Stimulated activated CD4-positive, alpha-beta T cell treated with anti-CD3 and anti-CD28 coated beads, Interleukin-15, amount 100 ng/mL, for 24 hours (primary cell): ENCODE data around the gene ALOX5.

ENCODE experiments used
- DNase-seq: peaks from one replicate; pipeline ENCODE4 v3.0.0-alpha.2; 2020

Gene ALOX5

DNA sequence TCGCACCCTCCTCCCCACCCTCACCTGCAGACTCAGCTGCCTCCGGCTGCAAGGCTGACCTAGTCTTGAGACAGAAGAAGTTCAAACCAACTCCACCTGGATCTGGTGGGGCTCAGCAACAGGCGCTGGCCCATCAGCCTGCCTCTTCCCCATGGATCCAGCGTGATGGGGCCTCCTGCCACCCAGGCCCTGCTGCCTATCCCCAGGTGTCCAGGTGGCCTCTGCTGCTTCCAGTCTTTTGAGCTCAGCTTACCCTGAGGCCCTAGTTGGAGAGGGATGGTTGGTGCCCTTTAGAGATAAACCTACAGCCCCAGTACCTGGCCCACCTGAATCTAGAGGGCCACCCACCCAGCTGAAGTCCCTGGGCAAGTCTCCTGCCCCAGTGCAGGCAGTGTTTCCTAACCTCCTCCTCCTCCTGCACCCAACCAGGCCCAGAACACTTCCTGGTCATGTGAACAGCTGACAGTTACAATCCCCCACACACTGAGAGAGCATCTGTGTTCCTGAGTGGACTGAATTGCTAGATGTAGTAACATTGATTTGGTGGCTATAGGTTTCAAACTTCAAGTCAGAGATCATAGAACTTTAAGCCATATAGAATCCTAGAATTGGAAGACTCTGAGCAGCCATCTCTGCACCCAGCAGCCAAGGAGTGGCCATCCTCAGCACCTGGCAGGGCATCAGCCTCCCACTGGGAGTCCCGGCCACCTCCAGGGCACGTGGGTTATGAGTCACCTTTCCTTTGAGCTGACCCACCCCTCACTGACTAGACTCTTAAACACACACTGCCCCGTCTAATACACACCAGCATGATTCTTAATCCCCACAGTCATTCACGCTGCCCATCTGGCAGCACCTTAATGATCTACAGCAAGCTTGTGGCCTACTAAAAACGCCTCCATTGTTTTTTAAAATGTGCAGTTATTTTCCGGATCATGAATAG, 51.9 kb downstream of the ALOX5 start:
- no peak for DNase-seq

DNA sequence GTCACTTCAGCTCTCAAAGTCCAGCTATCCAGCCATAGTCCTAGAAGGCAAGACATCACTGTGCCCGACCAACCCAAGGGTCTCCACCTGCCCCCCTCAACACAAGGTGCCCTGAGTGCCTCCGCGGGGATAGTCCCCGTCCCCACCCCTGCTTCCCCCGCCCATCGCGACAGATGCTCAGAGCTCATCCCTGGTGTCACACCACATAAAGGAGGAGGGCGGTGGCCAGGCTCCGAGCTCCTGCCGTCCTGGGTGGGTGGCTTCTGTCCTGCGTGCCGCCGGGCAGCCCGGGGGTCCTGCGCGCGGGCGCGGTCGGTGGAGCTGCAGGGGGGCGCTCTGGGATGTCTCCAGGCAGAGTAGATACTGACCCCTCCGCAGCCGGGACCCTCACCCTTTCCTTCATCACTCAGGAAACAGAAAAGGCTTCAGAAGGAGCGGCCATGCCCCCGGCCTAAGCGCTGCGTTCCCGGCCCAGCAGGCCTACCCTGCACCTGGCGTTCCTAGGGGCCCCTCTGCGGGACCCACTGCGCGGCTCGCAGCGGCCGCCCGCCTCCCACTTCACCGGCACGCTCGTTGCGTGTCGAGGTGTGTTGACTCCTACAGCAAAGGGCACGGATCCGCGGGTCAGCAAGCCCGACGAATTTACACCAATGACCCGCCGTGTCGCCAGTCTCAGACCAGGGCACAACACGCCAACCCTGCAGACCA, 53.4 kb downstream of the ALOX5 start:
- DNase-seq = no peak

DNA sequence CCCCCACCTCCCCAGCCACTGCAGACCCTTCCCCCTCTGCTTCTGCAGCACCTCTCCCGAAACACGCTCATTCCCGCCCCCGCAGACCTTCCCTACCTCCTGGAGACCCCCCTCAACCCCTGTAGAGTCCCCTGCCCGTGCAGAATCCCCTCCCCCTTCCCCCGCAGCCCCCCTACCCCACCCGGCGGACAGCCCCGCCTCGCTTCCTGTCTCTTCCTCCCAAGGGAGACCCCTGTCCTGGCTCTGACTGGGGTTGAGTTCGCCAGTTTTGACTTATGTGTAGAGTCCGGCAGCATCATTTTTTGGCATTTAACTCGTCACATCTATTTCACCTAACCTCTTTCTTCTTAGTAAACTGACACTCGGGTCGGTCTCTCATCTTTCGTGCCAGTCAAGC, 54.0 kb downstream of the ALOX5 start:
- DNase-seq = no peak

DNA sequence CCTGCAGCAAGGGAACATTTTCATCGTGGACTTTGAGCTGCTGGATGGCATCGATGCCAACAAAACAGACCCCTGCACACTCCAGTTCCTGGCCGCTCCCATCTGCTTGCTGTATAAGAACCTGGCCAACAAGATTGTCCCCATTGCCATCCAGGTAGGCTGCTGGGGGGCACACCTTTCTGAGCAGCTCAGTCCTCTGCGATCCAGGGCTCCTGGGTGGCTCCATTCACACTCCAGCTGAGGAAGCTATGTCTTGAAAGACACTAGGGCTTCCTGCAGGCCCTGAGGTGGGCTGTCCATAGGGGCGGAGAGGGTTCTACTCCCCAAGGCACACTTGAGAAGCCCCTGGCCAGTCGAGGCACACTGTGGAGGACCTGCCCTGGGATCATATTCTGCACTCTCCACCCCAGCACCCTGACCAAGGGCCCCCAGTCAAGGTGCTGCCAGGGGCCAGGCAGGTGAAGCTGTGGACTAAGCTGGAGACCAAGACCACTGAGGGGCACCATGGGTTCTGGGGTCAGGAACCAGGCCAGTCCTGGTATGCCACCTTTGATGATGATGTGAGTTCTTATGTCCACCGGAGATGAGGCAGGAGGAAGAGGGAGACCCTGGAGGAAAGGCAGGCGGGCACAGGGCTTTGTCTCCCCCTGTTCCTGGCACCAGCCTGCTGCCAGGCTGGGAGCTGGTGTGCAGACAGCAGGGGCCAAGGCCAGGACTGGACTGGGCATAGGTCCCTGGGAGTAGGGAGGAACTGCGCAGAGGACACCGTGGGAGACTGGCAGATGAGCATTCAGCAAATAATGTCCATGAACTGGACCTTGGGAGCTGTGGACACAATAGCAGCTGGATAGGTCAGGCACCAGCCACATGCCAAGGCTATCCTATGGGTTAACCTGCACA, 54.8 kb downstream of the ALOX5 start:
- DNase-seq = no peak

DNA sequence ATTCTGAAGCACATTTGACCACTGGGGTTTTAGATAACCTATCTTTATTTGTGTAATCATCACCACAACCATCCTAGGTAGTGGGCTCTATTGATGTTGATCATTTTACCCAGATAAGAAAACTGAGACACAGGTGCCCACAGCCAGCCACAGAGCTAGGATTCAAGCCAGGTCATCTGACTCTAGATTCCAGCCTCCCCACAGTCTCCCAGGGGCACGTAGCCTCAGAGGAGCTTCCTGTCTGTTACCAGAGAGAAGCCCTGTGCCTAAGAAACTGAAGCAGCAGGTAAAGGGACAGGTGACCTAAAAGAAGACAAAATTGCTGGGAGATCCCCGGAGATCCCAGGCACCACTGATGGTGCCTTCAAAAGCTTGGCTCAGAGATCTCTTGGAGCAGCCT, 55.8 kb downstream of the ALOX5 start:
- no peak for DNase-seq

DNA sequence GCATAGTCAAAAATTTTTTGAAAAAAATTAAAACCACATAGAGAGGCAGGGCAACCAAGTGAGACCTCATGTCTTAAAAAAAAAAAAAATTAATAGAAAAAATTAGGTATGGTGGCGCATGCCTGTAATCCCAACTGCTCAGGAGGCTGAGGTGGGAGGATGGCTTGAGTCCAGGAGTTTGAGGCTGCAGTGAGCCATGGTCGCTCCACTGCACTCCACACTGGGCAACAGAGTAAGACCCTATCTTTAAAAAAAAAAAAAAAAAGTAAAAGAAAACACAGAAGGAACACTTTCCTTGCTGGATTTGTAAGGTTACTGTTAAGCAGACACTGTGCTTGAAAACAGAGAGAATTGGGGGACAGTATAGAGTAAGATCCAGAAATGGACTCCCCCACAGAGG, 58.1 kb downstream of the ALOX5 start:
- no peak for DNase-seq

DNA sequence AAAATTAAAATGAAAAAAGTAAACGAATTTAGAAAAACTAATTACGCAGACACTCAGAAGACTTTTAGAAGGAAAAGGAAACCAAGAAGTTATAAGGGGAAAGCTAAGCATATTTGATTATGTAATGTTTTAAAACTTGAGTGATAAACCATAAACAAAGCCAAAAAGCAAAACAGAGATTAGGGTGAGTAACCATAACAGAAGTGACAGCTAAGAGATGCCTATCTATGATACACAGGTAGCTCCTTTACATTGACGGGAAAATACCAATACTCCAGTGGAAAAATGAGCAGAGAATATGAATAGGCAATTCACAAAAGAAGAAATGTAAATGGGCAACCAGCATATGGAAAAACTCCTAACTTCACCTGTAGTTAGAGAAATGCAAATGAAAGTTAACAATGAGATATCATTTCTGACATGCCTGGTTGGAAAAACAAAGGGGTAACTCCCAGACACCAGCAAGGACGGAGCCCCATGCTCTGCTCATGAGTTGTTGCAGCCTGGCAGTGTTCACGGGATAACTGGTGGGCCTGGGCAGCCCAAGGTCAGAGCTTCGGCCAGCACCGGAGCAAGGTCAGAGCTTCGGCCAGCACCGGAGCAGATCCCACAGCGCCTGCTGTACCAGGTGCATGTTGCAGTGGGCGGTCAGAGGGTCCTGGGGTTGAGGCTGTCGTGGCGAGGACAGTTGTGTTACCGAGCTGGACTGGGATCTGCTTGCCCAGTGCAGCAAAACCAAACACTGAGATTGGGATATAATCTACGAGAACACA, 58.9 kb downstream of the ALOX5 start:
- DNase-seq = no peak

DNA sequence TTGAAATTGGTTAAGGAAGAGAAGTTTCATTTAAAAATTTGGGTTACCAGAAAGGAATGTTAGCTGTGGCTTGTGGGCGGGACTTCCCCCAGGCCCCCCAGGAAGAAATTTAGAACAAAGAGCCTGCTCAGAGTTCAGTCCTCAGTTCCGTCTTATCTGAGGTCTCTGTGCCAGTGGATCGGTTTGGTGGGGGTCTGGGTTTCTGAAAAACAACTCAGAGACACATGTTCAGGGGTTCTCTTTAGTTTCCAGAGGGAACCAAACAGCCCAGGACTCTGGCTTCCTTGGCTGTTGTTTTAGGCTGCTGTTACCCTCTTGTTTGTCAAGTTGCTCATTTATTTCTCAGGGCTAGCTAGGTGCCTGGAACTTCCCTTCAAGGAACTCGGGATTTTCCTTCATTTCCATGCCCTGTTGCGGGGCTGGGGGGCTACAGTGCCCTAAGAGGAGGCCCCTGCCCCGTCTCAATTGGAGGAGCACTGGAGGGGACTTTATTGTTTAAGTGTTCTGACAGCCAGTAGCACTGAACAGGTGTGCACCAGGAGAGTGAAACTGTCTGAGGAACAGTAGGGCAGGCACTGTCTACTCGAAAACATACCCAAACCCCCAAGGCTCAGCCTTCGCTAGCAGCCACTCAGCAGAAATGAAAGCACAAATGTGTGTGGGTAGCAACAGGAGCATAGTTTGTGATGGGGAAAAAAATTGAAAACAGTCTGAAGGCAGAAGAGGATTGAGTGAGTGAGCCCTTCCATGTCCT, 59.9 kb downstream of the ALOX5 start:
- no peak for DNase-seq

DNA sequence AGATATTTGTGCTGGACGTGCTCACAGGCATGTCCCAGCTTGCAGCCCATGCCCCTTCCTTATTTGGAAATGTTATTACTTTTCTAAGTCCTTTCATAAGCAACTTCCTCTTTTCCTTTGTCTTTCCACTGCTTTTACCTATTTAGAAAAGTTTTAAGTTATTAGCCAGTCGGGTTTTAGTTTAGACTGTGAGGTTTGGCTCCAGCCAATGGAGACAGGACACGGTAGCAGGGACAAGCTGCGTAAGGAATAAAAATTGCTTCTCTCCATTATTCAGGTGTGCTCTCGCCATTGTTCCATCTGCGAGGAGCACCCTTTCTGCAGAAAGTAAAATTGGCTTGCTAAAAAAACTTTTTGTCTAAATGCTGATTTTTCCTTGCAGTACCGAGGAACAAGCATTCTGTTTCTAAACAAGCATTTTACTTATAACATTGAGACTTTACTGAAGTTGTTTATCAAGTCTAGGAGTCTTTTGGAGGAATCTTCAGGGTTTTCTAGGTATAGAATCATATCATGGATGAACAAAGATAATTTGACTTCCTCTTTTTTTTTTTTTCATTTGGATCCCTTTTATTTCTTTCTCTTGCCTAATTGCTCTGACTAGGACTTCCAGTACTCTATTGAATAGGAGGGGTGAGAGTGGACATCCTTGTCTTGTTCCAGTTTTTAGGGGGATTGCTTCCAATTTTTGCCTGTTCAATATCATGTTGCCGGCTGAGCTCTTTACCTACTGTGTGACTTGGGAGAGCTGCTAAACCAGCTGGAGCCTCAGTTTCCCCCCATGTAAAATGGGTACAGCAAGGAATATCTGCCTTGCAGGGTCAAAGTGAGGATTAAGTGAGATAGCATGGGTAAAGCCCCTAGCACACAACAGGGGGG, 63.8 kb downstream of the ALOX5 start:
- DNase-seq = no peak

DNA sequence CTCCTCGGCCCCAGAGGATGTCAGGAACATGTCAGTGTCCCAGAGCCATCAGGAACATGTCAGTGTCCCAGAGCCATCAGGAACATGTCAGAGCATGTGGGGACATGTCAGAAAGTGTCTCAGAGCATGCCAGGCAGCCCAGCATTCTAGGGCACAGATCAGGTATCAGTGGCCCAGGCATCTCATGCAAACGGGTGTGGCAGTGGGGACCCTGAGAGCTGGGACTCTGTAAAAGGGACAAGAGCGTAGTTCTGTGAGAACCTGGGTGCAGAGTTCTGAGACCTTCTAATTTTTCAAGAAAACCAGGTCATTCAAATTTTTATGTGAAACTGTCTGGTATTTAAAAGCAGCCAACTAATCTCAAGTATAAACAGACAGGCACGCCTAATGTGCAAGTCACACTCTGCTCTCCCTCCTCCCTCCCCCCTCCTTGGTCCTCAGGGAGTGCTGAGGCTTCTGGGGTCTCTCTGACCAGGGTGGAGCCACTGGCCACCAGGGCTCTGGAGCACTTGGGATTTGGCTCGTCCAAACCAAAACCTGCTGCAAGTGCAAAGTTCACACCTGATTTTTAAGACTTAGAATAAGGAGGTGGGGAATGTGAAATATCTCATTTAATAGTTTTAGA, 64.6 kb downstream of the ALOX5 start:
- DNase-seq = no peak

DNA sequence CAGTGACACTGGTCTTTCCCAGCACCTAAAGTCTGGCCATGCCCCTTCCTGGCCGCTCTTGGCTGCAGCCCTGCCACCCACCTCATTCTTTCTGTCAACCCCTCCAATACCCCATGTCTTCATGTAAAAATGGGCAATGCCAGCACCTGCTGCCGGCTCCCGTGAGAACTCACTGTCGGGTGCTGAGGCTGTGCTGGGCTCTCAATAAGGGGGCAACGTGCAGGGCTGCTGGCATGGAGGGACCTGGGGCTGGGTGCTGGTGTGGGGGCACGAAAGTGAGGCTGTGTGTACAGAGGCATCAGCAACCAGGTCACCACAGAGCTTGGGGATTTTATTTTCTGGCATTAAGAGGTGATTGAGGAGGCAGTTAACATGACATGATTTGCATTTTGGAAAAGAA, 65.3 kb downstream of the ALOX5 start:
- no peak for DNase-seq

DNA sequence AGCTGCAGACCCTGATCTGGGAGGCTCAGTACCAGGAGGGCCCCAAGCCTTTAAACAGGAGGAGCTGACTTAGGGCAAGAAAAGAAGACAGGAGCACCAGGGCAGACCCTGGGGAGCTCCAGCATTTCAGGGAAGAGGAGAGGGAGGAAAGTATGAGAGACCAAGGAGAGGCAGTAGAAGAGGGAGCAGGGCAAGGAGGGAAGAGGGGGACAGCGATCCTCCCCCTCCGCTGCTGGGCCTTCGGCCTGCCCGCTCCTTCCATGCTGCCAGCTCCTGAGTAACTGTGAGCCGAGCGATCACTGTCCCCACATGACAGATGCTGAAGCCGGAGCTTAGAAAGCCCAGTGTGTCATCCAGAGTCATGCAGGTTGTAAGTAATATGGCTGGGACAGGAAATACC, 65.9 kb downstream of the ALOX5 start:
- no peak for DNase-seq

DNA sequence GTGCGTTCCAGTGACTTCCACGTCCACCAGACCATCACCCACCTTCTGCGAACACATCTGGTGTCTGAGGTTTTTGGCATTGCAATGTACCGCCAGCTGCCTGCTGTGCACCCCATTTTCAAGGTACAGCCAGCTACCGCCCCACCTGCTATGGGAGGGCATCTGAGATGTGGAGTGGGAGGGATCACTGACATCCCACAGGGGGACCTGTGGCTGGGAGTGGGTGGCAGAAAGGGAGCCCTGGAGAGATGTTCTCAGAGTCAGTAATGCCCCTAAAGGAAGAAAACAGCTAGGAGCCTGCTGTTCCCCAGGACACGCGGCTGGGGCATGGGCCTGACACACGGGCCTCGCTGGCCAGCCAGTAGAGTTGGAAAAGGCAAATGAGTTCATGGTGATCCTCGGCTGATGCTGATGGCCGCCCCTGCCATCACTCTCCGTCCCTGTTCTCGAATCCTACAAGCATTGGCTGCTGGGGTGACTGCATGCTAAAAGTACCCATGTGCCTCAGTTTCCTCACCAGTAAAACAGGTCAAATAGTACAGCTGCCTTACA, 66.6 kb downstream of the ALOX5 start:
- DNase-seq = no peak

DNA sequence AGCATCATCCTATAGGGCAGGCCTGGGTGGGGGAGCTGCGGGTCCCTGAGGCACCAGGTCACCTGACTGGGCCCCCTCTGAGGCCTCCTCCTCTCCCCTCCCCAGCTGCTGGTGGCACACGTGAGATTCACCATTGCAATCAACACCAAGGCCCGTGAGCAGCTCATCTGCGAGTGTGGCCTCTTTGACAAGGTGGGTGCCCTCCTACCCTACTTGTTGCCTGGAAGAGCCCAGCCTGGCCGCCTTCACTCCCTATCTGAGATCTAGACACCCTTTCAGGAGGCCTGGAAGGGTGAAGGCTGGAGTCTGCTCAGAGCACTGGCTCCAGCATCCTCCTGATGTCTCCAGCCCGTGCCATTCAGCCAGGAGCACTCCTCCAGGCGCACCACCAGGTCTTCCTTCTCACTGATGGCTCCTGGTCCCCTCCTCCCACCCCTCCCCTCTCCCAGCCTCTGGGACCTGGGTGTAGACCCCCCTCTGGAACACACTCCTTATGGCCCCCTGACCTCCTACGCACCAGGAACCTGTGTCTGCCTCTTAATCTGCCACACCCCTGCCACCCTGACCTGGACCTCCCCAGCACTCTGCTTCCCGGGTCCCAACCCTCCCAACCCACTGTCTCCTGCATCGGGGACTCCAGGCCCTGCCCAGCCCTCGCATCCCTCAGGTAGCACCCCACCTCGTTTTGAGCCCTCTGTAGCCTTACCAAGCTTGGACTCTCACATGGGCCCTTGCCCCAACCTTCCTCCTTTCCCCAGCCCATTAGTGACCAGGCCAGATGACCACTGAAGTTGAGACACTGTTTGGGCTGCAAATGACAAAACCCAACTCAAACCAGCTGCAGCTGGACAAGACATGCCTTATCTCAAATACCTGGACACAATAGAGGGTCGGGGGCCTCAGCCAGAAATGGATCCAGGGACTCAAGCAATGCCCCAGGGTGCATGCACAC, 67.5 kb downstream of the ALOX5 start:
- no peak for DNase-seq

DNA sequence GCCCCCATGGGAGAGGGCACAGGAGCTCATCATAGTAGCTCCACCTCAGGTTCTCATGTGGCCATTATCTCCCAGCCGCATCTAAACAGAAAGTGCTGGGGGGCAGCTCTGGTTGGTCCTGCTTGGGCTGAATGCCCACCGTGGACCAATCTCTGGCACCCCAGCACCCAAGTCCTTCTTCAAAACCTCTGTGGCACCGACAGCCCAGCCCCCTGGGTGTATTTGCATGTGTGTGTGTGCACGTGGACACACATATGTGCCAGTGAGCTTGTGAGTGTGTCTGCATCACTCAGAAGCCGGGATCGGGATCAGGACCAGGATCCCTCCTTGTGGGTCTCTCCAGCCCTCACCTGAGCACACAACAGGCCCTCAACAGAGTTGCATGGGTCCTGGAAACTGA, 68.2 kb downstream of the ALOX5 start:
- DNase-seq = no peak

DNA sequence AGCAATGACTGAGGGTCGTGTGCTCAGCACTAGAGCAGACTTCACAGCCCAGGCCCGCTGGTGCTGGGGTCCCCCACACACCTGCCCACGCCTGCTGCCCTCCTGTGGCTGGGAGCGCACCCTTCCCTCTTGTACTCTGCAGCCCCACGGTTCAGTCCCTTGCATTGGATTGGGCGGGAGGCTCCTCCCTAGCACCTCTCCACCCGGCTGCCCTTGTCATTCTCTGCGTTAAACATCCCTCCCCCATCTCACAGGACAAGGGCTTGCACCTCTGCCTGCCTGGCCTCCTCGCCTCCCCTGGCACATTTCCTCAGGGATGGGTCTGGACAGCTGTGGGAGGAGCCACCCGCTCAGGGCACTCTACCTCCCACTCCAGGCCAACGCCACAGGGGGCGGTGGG, 68.6 kb downstream of the ALOX5 start:
- DNase-seq = no peak

DNA sequence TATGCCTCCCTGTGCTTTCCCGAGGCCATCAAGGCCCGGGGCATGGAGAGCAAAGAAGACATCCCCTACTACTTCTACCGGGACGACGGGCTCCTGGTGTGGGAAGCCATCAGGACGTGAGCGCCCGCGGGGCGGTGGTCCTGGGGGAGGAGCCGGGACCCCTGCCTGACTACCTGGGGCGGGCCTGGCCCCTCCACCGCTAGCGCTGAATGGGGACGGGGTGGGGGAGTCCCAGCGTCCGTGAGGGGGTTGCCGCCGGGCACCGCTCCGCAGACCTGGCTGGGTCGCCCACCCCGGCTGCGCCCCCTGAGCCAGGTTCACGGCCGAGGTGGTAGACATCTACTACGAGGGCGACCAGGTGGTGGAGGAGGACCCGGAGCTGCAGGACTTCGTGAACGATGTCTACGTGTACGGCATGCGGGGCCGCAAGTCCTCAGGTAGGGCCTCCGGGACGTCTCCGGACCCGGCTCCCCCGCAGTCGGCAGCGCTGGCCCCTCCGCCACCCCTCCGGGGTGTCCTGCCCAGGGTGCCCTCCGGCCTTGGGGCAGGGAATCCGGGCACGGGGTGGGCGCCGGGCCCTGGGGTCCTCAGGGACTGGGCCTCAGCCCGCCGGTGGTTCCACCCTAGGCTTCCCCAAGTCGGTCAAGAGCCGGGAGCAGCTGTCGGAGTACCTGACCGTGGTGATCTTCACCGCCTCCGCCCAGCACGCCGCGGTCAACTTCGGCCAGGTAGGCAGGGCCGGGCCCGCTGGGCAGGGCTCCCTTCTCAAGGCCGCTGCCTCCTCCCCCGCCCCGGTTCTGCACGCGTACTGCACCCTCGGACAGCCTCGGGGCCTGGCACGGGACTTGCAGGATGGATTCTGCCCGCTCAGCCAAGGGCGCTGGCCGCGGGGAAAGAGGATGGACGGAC, 69.3 kb downstream of the ALOX5 start:
- no peak for DNase-seq

DNA sequence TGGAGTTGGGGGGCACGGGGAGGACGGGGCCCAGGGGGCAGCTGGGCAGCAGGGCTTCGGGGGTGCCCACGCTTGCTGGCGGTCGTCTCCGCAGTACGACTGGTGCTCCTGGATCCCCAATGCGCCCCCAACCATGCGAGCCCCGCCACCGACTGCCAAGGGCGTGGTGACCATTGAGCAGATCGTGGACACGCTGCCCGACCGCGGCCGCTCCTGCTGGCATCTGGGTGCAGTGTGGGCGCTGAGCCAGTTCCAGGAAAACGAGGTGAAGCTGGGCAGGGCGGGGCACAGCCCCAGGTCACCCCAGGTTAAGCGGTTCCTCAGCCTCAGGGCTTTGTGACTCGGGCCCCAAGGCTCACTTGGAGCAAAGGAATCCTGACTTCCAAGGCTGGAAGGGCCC, 70.0 kb downstream of the ALOX5 start:
- no peak for DNase-seq
